CD4-positive, alpha-beta T cell treated with Interleukin-2 at 100 ng/mL for 4 hours (primary cell): ENCODE measurements around the gene SPEG.

Experiments used
- DNase-seq: peaks from one replicate; pipeline ENCODE4 v3.0.0-alpha.2; 2020; ENCODE audit warnings: low spot score

Gene SPEG

GRCh38 chr2:219425238-219426067, 9.2 kb upstream of the SPEG start:
- DNase-seq, result no peak

GRCh38 chr2:219426068-219426443, 8.6 kb upstream of the SPEG start:
- no peak for DNase-seq

- DNase-seq, result no peak
These were observed 8.0 kb upstream of the SPEG start for GRCh38 chr2:219426534-219427136.

- DNase-seq, result no peak
These were observed 6.2 kb upstream of the SPEG start for GRCh38 chr2:219428469-219428868.

GRCh38 chr2:219429958-219430606, 4.6 kb upstream of the SPEG start:
- DNase-seq, result no peak

GRCh38 chr2:219430633-219431615, 3.7 kb upstream of the SPEG start:
- no peak for DNase-seq

GRCh38 chr2:219433666-219434467, 776 bp upstream of the SPEG start:
- DNase-seq, result no peak

- DNase-seq, result no peak
These were observed 250 bp upstream of the SPEG start for GRCh38 chr2:219434468-219434717.

- DNase-seq, result no peak
These were observed 1.1 kb downstream of the SPEG start for GRCh38 chr2:219435701-219436100.

GRCh38 chr2:219436491-219436890, 1.8 kb downstream of the SPEG start:
- no peak for DNase-seq

GRCh38 chr2:219437141-219437540, 2.5 kb downstream of the SPEG start:
- DNase-seq, result no peak

GRCh38 chr2:219437690-219438206, 3.1 kb downstream of the SPEG start:
- no peak for DNase-seq

- no peak for DNase-seq
These were observed 3.8 kb downstream of the SPEG start for GRCh38 chr2:219438453-219438852.

GRCh38 chr2:219439506-219439905, 4.9 kb downstream of the SPEG start:
- no peak for DNase-seq

- DNase-seq, result no peak
These were observed 6.0 kb downstream of the SPEG start for GRCh38 chr2:219440388-219441256.

GRCh38 chr2:219441451-219442255, 7.0 kb downstream of the SPEG start:
- DNase-seq, result peak; percentile 46

- no peak for DNase-seq
These were observed 7.8 kb downstream of the SPEG start for GRCh38 chr2:219442256-219443015.

GRCh38 chr2:219443016-219443696, 8.5 kb downstream of the SPEG start:
- no peak for DNase-seq
